Esophagus squamous epithelium (tissue), 5 donors: ENCODE results near the gene LRIT2. TPM values are rescaled to one million over a fixed set of nuclear protein-coding genes. Genes with fewer than 3 reads are reported as not detected.

Experiments
- DNase-seq: peaks from one replicate; lab custom pipeline; 2025; lab: John Stamatoyannopoulos, UW
- H3K27ac ChIP-seq, 4 donors: fragments of 200-600 bp; sonication (generic); one replicate each; pipeline ENCODE4 v1.5.1; 2016 to 2019; ENCODE audit warnings: mild to moderate bottlenecking in 1 of 4
- H3K27me3 ChIP-seq, 4 donors: fragments of 200-600 bp; sonication (generic); 1 replicate in 3 of 4; 2 replicates in 1 of 4; pipeline versions ENCODE4 v1.5.1 to v1.6.0; 2017 to 2021; ENCODE audit warnings: antibody characterized with exemption in 1 of 4
- H3K36me3 ChIP-seq, 3 donors: fragments of 200-600 bp; sonication (generic); one replicate each; pipeline ENCODE4 v1.5.1; 2016 to 2019
- H3K4me1 ChIP-seq, 3 donors: fragments of 200-600 bp; sonication (generic); one replicate each; pipeline ENCODE4 v1.5.1; 2017 to 2019
- H3K4me3 ChIP-seq, 4 donors: fragments of 200-600 bp; sonication (generic); 1 replicate in 3 of 4; 2 replicates in 1 of 4; pipeline ENCODE4 v1.5.1; 2016 to 2019; ENCODE audit warnings: mild to moderate bottlenecking in 2 of 4, moderate library complexity in 1 of 4
- H3K9me3 ChIP-seq, 3 donors: fragments of 200-600 bp; sonication (generic); one replicate each; pipeline ENCODE4 v1.5.1; 2016 to 2019
- POLR2A ChIP-seq, 4 donors: fragments of 450-650 bp; IDR thresholded peaks; one replicate each; pipeline ENCODE4 v1.6.1; 2017; ENCODE audit warnings: antibody characterized with exemption in 4 of 4, mild to moderate bottlenecking in 4 of 4, moderate library complexity in 3 of 4
- WGBS, 2 donors: methylation state at CpG; one replicate each; pipeline ENCODE4 v1.1.5; 2018; 5-methylcytosine and 5-hydroxymethylcytosine counted together
- intact Hi-C: fragments of 100-400 bp; cut with DNase I; formaldehyde crosslinking; loops from one replicate; pipeline ENCODE4 v1.15.0; 2022
- total RNA-seq, 4 donors: library from RNA; depleted of rRNA; stranded (reverse); fragments of >200 nt; gene quantifications; one replicate each; pipeline ENCODE4 v1.1.0, GENCODE V29; 2016
- TF ChIP-seq, protein P1 (sequence below), 6 experiments: fragments of 450-650 bp in 4 of 6; fragments of 200-600 bp in 2 of 6; sonication (generic) in 2 of 6; IDR thresholded peaks; one replicate each; pipeline ENCODE4 v1.5.1; 2016 to 2019; ENCODE audit warnings: antibody characterized with exemption in 6 of 6, mild to moderate bottlenecking in 4 of 6, moderate library complexity in 4 of 6
- donor health status: DM: yes; HTN: yes; CAD: no.

Gene LRIT2
- total RNA-seq, 4 donors from 2014 or later: not detected

GRCh38 chr10:84234479-84234878, 9.1 kb upstream of the LRIT2 start:
- no peak overlapping the region for H3K27ac ChIP-seq
- no peaks in the 10 kb centered on the region for H3K9me3 ChIP-seq
- H3K4me3 ChIP-seq: no peak overlapping the region
- WGBS, 2 donors: 76 to 77% methylated on average over 4 of the region's 4 CpGs
- no peaks in the 10 kb centered on the region for H3K36me3 ChIP-seq
- no peak for TF ChIP-seq POLR2A (IDR thresholded peaks at IDR 0.05)
- TF ChIP-seq, protein P1, sequence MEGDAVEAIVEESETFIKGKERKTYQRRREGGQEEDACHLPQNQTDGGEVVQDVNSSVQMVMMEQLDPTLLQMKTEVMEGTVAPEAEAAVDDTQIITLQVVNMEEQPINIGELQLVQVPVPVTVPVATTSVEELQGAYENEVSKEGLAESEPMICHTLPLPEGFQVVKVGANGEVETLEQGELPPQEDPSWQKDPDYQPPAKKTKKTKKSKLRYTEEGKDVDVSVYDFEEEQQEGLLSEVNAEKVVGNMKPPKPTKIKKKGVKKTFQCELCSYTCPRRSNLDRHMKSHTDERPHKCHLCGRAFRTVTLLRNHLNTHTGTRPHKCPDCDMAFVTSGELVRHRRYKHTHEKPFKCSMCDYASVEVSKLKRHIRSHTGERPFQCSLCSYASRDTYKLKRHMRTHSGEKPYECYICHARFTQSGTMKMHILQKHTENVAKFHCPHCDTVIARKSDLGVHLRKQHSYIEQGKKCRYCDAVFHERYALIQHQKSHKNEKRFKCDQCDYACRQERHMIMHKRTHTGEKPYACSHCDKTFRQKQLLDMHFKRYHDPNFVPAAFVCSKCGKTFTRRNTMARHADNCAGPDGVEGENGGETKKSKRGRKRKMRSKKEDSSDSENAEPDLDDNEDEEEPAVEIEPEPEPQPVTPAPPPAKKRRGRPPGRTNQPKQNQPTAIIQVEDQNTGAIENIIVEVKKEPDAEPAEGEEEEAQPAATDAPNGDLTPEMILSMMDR (IDR thresholded peaks at IDR 0.05): no peak
- H3K4me1 ChIP-seq: no peaks in the 10 kb centered on the region
- no peak for DNase-seq
- intact Hi-C loops: no loop called here
- peaks cover 0 to 42% (median 0%) of the 10 kb centered on the region in 4 donors for H3K27me3 ChIP-seq

DNA sequence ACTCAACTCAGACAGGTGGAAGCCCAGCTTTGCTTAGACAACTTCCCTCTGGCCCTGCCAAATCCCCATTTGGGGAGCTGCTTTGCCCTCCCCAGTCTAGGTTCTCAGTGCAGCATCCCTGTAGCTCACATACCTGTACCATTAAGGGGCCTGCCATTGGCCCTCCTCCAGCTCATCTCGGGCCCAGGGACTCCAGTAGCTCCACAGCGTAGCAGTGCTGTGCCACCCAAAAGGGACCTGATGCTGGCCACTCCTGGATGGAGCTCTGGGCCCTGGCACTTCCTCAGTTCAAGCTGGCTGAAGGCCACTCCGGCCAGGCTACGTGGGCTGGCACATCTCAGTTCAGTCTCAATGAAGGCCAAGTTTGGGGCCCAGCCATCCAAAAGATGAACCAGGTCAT, 8.6 kb upstream of the LRIT2 start:
- Histone ChIP-seq H3K27me3 (peaks cover 0 to 38% (median 0%) of the 10 kb centered on the region in 4 donors), H3K36me3 (no peaks in the 10 kb centered on the region), H3K4me3 (no peak overlapping the region), H3K9me3 (no peaks in the 10 kb centered on the region), H3K4me1 (no peaks in the 10 kb centered on the region), H3K27ac (no peak overlapping the region)
- 89 to 100% methylated on average over 1 to 3 of the region's 4 CpGs for WGBS, 2 donors
- no peak for DNase-seq
- TF ChIP-seq, protein P1 (IDR thresholded peaks at IDR 0.05): no peak
- no peak for TF ChIP-seq POLR2A (IDR thresholded peaks at IDR 0.05)
- intact Hi-C loops: no loop called here

GRCh38 chr10:84232376-84232775, 7.0 kb upstream of the LRIT2 start:
- no peaks in the 10 kb centered on the region for H3K4me1 ChIP-seq
- no peaks in the 10 kb centered on the region for H3K36me3 ChIP-seq
- H3K27me3 ChIP-seq: peaks cover 0 to 25% (median 0%) of the 10 kb centered on the region in 4 donors
- no peak overlapping the region for H3K27ac ChIP-seq
- no peak for TF ChIP-seq POLR2A (IDR thresholded peaks at IDR 0.05)
- 76 to 79% methylated on average over 4 to 5 of the region's 10 CpGs for WGBS, 2 donors
- no peaks in the 10 kb centered on the region for H3K9me3 ChIP-seq
- intact Hi-C loops: no loop called here
- no peak for DNase-seq
- no peak overlapping the region for H3K4me3 ChIP-seq

DNA sequence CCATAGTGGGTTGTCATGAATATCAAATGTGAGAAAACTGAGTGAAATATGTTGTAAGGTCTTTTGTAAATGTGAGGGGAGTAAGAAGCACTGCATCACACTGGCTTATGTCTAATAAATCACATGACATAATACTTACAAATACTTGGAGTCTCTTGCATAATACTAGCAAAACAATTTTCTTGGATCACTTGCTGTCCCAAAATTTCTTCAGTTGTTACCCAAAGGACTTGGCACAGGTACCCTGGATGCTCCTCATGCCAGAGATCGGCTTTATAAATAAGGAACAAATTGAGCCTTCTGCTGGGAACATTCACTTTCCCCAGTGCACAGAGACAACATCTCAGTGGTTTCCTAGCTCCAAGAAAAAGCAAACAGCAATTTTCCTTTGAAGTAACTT, 5.0 kb upstream of the LRIT2 start:
- peaks cover 0 to 7% (median 0%) of the 10 kb centered on the region in 4 donors for H3K27me3 ChIP-seq

GRCh38 chr10:84227810-84228209, 2.5 kb upstream of the LRIT2 start:
- no peak overlapping the region for H3K4me3 ChIP-seq
- 63 to 74% methylated on average over 4 of the region's 4 CpGs for WGBS, 2 donors
- H3K36me3 ChIP-seq: no peaks in the 10 kb centered on the region
- peaks cover 0 to 20% (median 0%) of the 10 kb centered on the region in 4 donors for H3K27me3 ChIP-seq
- intact Hi-C loops: no loop called here
- no peak overlapping the region for H3K27ac ChIP-seq
- H3K9me3 ChIP-seq: no peaks in the 10 kb centered on the region
- H3K4me1 ChIP-seq: no peaks in the 10 kb centered on the region
- TF ChIP-seq POLR2A (IDR thresholded peaks at IDR 0.05): no peak
- DNase-seq: no peak

More for the DNA sequence above, 5.0 kb upstream of the LRIT2 start:
- no peaks in the 10 kb centered on the region for H3K36me3 ChIP-seq
- TF ChIP-seq, protein P1 (IDR thresholded peaks at IDR 0.05): no peak
- no peak for TF ChIP-seq POLR2A (IDR thresholded peaks at IDR 0.05)
- H3K27ac ChIP-seq: peak overlapping the region in 1 of 4 donors; percentile 8
- H3K4me3 ChIP-seq: no peak overlapping the region
- no peaks in the 10 kb centered on the region for H3K9me3 ChIP-seq
- H3K4me1 ChIP-seq: no peaks in the 10 kb centered on the region
- intact Hi-C loops: no loop called here
- WGBS, 2 donors: 55 to 79% methylated on average over 1 of the region's 1 CpG
- no peak for DNase-seq

GRCh38 chr10:84226616-84227015, 1.3 kb upstream of the LRIT2 start:
- no peak overlapping the region for H3K4me3 ChIP-seq
- intact Hi-C loops: no loop called here
- no peak overlapping the region for H3K27ac ChIP-seq
- no peaks in the 10 kb centered on the region for H3K9me3 ChIP-seq
- WGBS, 2 donors: 65 to 71% methylated on average over 3 of the region's 3 CpGs
- H3K27me3 ChIP-seq: peaks cover 0 to 22% (median 0%) of the 10 kb centered on the region in 4 donors
- TF ChIP-seq POLR2A (IDR thresholded peaks at IDR 0.05): no peak
- TF ChIP-seq, protein P1 (IDR thresholded peaks at IDR 0.05): no peak
- no peaks in the 10 kb centered on the region for H3K36me3 ChIP-seq
- H3K4me1 ChIP-seq: no peaks in the 10 kb centered on the region
- no peak for DNase-seq
